GM19193 (cell line): ENCODE data around the gene EXOC2.

Source experiments
- POLR2A ChIP-seq: IDR thresholded peaks from 4 replicates; pipeline ENCODE4 v1.6.1; 2011; ENCODE audit not compliant: insufficient read depth, insufficient read length; ENCODE audit errors: extremely low read depth

Gene EXOC2

GRCh38 chr6:622462-622861 is 70.5 kb downstream of the EXOC2 start:
- no peak for TF ChIP-seq POLR2A

- TF ChIP-seq POLR2A, result no peak
Observed at GRCh38 chr6:621931-622330, 71.0 kb downstream of the EXOC2 start.

DNA sequence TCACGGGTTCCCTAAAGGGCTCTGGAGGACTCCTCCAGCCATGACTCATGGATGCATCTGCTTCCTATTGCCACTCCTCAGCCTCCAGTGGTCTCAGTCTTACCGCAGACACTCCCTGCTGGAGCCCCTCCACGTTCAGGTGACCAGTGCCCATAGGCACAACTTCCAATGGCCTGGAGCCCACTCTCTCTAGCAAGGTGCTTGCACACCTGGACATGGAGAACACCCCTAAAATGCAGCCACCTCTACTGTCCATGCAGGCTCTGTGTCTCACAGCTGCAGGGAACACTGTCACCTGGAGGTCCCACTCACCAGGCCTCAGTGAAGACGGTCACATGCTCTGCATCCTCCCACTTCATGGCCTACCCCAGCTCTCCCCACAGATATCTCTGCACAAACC is 72.0 kb downstream of the EXOC2 start:
- no peak for TF ChIP-seq POLR2A

- TF ChIP-seq POLR2A, result no peak
Observed at GRCh38 chr6:620166-620565, 72.8 kb downstream of the EXOC2 start.

DNA sequence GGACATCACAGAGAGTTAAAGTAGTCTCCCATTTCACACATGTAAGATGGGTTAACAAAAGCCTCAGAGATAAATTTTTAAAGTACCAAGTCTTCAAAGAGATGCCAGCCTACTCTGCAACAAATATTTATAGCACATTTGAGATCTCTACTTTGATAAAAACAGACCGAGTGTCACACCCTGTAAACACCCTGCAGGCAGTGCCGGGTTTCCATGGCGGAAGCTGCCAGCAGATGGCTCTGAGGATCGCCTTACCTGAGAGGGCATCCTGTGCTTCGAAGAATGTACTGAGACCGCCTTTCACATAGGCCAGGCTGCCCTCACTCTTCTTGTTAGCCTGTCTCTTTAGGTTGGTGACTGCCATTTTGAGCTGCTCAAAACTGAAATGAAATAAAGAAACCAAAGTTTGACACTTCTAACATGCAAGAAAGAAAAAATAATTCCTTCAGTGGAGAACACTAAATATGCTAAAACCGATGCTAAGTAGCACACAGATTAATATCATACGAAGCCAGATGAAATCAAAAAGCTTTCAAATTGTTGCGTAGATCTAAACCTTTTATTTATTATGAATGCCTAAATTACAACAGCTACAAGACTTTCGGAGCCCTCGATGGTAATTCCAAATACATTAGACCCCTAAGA is 75.4 kb downstream of the EXOC2 start:
- TF ChIP-seq POLR2A, result no peak

GRCh38 chr6:613981-614380 is 79.0 kb downstream of the EXOC2 start:
- no peak for TF ChIP-seq POLR2A

- no peak for TF ChIP-seq POLR2A
Observed at GRCh38 chr6:611928-612327, 81.0 kb downstream of the EXOC2 start.

DNA sequence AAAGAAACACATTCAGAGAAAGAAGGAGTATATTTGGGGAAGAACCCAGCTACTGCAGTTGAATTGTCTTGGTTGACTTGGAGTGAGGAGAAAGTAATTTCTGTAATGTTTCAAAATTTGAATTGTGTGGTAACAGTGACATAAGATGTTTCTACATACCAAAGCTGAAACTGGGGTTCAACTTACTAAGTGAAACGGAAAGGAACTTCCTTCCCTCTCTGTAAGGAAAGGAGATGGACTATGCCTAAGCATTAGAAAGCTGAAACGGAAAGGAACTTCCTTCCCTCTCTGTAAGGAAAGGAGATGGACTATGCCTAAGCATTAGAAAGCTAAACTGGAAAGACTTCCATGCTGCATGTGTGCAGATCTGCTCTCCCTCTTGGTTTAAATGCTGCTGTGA is 82.1 kb downstream of the EXOC2 start:
- no peak for TF ChIP-seq POLR2A

- no peak for TF ChIP-seq POLR2A
Observed at GRCh38 chr6:609905-610304, 83.0 kb downstream of the EXOC2 start.

- no peak for TF ChIP-seq POLR2A
Observed at GRCh38 chr6:606829-607379, 86.0 kb downstream of the EXOC2 start.

DNA sequence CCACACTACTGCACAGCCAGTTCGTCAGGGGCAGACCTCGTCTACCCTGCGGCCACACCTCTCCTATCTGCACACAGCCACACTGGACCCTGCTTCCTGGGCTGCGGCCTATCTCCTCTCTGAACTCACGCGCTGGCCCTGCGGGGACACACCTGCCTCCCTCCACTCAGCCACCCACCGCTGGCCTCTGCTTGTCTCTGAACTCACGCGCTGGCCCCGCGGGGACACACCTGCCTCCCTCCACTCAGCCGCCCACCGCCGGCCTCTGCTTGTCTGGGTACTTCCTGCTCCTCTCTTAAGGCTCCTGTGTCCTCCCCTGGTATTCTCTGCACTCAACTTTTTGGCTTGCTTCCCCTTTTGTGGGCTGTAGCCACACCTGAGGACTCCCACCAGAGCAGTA is 88.4 kb downstream of the EXOC2 start:
- TF ChIP-seq POLR2A, result no peak

DNA sequence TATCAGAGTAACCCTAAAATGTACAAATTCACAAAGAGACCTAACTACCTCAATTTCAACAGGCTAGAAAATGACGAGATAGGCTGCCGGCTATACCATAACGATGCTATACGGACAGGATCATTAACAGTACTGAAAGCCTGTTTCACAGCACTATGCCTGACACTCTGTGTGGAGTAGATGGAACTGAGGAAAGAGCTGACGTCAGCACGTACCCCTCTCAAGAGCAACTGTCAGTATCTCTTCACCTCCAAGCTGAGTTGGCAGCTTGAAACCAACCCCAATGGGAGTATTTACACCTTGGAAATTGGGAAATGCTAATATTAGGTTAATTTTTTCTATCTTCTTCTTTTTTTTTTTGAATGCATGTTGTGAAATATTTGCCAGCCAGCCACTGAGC is 89.7 kb downstream of the EXOC2 start:
- TF ChIP-seq POLR2A, result no peak

GRCh38 chr6:599576-600448 is 93.1 kb downstream of the EXOC2 start:
- no peak for TF ChIP-seq POLR2A

GRCh38 chr6:593907-594212 is 99.1 kb downstream of the EXOC2 start:
- TF ChIP-seq POLR2A, result no peak

- TF ChIP-seq POLR2A, result no peak
Observed at GRCh38 chr6:593139-593906, 99.6 kb downstream of the EXOC2 start.
